ENCODE results near the gene ULK1.

The ULK1 gene

DNA sequence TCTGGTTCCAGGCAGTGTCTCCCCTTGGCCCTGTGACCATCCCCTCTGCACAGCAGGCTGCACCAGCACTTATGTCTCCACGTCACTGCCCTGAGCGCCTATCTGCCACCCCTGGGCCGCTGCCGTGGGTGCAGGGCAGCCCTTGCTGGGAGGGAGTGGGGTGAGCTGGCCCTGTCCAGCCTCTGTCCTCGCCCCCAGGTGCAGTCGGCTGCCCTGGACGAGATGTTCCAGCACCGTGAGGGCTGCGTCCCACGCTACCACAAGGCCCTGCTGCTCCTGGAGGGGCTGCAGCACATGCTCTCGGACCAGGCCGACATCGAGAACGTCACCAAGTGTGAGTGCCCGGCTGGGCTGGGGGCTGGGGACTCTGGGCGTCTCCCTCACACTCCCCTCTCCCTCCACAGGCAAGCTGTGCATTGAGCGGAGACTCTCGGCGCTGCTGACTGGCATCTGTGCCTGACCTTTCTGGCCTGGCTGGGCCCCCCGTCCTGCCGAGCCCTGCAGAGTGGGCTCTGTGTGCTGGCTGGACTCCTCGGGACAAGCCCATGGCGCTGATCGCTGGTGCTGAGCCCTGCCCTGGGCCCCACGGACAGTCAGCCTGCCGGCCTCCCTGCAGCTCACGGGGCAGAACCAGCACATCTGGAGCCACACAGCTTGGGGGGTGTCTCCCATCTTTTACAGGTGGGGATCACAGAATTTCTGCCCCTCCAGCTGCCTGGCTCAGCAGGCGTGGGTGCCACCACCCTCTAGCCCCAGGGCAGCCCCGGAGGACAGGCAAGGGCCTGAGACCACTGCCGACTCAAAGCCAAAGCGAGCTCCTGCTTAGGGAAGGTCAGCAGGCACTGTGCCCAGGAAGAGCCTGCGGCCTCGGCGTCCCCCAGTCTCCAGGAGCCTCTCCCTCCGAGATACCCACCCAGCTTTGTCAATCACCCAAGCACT lies 26.7 kb downstream of the ULK1 start:
- H3K9me3 ChIP-seq (ENCODE audit: low read length), result no peaks in the 10 kb centered on the region
- no peaks in the 10 kb centered on the region for H3K79me2 ChIP-seq (ENCODE audit: insufficient read depth, low read length)
- H3K36me3 ChIP-seq (ENCODE audit: insufficient read depth, low read length), result no peaks in the 10 kb centered on the region
- H3K27ac ChIP-seq (ENCODE audit: low read depth, low read length, poor library complexity, severe bottlenecking), result no peak overlapping the region
- no peak overlapping the region for H3K4me3 ChIP-seq (ENCODE audit: low read depth, low read length, poor library complexity, severe bottlenecking)
- H3K9ac ChIP-seq (ENCODE audit: low read length), result no peak overlapping the region
- no peak overlapping the region for H2AFZ ChIP-seq (ENCODE audit: low read length)
- peaks cover 18% of the 10 kb centered on the region for H3K4me1 ChIP-seq (ENCODE audit: insufficient read depth, low read length, severe bottlenecking)
- H3K9me2 ChIP-seq (ENCODE audit: low read depth, low read length), result no peaks in the 10 kb centered on the region
- H3K27me3 ChIP-seq (ENCODE audit: insufficient read depth, low read length), result 0 out of 2 replicates have a peak, but pooled peaks cover 5% of the 10 kb centered on the region
- no peak overlapping the region for H3K4me2 ChIP-seq (ENCODE audit: low read length)
- no peak for TF ChIP-seq EZH2 (IDR thresholded peaks at IDR 0.05; ENCODE audit: borderline replicate concordance, low read length)
- TF ChIP-seq, protein P1, sequence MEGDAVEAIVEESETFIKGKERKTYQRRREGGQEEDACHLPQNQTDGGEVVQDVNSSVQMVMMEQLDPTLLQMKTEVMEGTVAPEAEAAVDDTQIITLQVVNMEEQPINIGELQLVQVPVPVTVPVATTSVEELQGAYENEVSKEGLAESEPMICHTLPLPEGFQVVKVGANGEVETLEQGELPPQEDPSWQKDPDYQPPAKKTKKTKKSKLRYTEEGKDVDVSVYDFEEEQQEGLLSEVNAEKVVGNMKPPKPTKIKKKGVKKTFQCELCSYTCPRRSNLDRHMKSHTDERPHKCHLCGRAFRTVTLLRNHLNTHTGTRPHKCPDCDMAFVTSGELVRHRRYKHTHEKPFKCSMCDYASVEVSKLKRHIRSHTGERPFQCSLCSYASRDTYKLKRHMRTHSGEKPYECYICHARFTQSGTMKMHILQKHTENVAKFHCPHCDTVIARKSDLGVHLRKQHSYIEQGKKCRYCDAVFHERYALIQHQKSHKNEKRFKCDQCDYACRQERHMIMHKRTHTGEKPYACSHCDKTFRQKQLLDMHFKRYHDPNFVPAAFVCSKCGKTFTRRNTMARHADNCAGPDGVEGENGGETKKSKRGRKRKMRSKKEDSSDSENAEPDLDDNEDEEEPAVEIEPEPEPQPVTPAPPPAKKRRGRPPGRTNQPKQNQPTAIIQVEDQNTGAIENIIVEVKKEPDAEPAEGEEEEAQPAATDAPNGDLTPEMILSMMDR (IDR thresholded peaks at IDR 0.05; ENCODE audit: low read length), result no peak
- H4K20me1 ChIP-seq (ENCODE audit: insufficient read depth, low read length), result no peaks in the 10 kb centered on the region
- no peaks in the 10 kb centered on the region for H3F3A ChIP-seq (ENCODE audit: insufficient read depth, low read length)

DNA sequence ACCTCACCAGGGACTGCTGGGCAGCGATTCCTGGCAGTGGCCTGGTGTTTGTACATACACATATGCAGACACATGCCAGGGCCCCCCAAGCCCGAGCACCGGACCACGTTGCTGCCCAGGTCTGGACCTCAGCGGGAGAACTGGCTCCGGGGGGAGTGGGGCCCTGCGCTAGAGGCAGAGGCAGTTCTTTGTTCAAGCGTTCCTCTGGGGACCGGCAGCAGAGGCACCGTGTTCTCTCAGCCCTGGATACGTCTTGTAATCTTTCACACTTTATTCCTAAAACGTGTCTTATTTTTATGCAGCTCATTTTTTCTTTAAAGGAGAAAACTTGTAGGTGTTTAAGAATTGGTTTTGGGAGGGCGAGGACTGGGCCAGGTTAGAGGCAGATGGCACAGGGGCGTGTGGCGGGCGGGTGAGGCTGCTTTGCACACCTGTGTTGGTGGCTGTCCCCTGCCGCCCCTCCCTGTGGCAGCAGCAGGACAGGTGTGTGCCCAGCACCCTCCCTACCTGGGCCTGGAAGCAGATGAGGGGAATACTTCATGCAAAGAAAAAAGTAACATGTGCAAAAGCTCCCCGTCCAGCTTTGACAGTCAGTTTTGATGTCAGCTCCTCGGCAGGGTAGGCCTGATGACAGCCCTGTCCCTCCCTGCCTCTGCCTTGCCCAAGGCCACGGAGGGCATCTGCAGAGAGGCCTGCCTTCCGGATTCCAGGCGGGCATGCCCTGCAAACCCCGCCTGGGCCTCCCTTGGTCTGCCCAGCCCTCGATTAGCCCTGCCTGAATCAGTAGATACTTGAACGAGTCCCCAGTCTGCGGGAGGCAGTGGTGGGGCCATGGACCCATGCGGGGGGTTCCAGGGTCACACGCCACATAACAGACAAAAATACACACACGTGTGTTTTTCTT lies 27.7 kb downstream of the ULK1 start:
- H4K20me1 ChIP-seq (ENCODE audit: insufficient read depth, low read length), result no peaks in the 10 kb centered on the region

DNA sequence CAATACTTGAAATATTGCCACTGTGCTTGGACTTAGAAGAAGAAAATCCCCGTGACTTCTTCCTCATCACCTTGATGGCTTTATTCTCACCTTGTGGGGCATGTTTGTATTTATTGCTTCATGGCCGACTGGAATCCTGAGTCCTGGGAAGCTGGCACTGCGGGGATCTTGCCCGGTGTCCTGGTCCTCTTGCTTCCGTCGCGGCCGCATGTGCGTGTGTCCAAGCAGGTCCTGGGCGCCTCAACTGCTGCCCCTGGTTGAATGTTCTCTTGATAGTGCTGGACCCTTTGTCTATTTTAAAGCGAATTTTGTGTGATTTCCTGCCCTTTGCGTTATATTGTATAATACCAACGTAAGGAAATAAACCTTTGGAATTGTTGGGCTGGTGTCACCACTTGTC lies 28.4 kb downstream of the ULK1 start:
- Histone ChIP-seq H4K20me1 (ENCODE audit: insufficient read depth, low read length) (no peaks in the 10 kb centered on the region), H3K9ac (ENCODE audit: low read length) (no peak overlapping the region), H3K4me1 (ENCODE audit: insufficient read depth, low read length, severe bottlenecking) (peaks cover 18% of the 10 kb centered on the region), H2AFZ (ENCODE audit: low read length) (no peak overlapping the region), H3K79me2 (ENCODE audit: insufficient read depth, low read length) (no peaks in the 10 kb centered on the region), H3K9me3 (ENCODE audit: low read length) (no peaks in the 10 kb centered on the region), H3F3A (ENCODE audit: insufficient read depth, low read length) (no peaks in the 10 kb centered on the region), H3K27me3 (ENCODE audit: insufficient read depth, low read length) (peaks cover 5% of the 10 kb centered on the region; the same call in 1 of the 2 replicates), H3K9me2 (ENCODE audit: low read depth, low read length) (no peaks in the 10 kb centered on the region), H3K36me3 (ENCODE audit: insufficient read depth, low read length) (no peaks in the 10 kb centered on the region), H3K4me3 (ENCODE audit: low read depth, low read length, poor library complexity, severe bottlenecking) (no peak overlapping the region), H3K4me2 (ENCODE audit: low read length) (no peak overlapping the region), H3K27ac (ENCODE audit: low read depth, low read length, poor library complexity, severe bottlenecking) (no peak overlapping the region)
- TF ChIP-seq, protein P1 (IDR thresholded peaks at IDR 0.05; ENCODE audit: low read length), result no peak
- TF ChIP-seq EZH2 (IDR thresholded peaks at IDR 0.05; ENCODE audit: borderline replicate concordance, low read length), result no peak

More for the DNA sequence above, 27.7 kb downstream of the ULK1 start:
- H3K27ac ChIP-seq (ENCODE audit: low read depth, low read length, poor library complexity, severe bottlenecking), result no peak overlapping the region
- H2AFZ ChIP-seq (ENCODE audit: low read length), result no peak overlapping the region
- peaks cover 18% of the 10 kb centered on the region for H3K4me1 ChIP-seq (ENCODE audit: insufficient read depth, low read length, severe bottlenecking)
- no peaks in the 10 kb centered on the region for H3K79me2 ChIP-seq (ENCODE audit: insufficient read depth, low read length)
- no peaks in the 10 kb centered on the region for H3K9me2 ChIP-seq (ENCODE audit: low read depth, low read length)
- TF ChIP-seq, protein P1 (IDR thresholded peaks at IDR 0.05; ENCODE audit: low read length), result no peak
- TF ChIP-seq EZH2 (IDR thresholded peaks at IDR 0.05; ENCODE audit: borderline replicate concordance, low read length), result no peak
- H3K9me3 ChIP-seq (ENCODE audit: low read length), result no peaks in the 10 kb centered on the region
- H3F3A ChIP-seq (ENCODE audit: insufficient read depth, low read length), result no peaks in the 10 kb centered on the region
- H3K4me3 ChIP-seq (ENCODE audit: low read depth, low read length, poor library complexity, severe bottlenecking), result no peak overlapping the region
- H3K4me2 ChIP-seq (ENCODE audit: low read length), result no peak overlapping the region
- no peaks in the 10 kb centered on the region for H3K36me3 ChIP-seq (ENCODE audit: insufficient read depth, low read length)
- H3K9ac ChIP-seq (ENCODE audit: low read length), result no peak overlapping the region
- H3K27me3 ChIP-seq (ENCODE audit: insufficient read depth, low read length), result peaks cover 5% of the 10 kb centered on the region; the same call in 1 of the 2 replicates
